PC-3 (cell line): ENCODE data around the gene PSKH1.
"Not testable (repeated sequence)": the region's sequence is repeated elsewhere in the genome, so short reads cannot be mapped to it uniquely, and the experiment has no call there.

ENCODE experiments used
- EZH2 ChIP-seq: fragments of 300-600 bp; sonication (generic); IDR thresholded peaks from one replicate; pipeline ENCODE4 v1.6.1; 2017; ENCODE audit warnings: antibody characterized with exemption, mild to moderate bottlenecking, low read length; ENCODE audit not compliant: unreplicated experiment
- EZH2phosphoT487 ChIP-seq: fragments of 300-600 bp; sonication (generic); IDR thresholded peaks from 2 replicates; pipeline ENCODE4 v1.6.1; 2018; ENCODE audit warnings: mild to moderate bottlenecking, antibody characterized with exemption, low read length, borderline replicate concordance
- TF ChIP-seq, protein P1 (sequence below): fragments of 300-600 bp; sonication (generic); conservative IDR thresholded peaks from 2 replicates; pipeline ENCODE4 v1.5.1; 2017; ENCODE audit warnings: antibody characterized with exemption, low read depth, mild to moderate bottlenecking, low read length

DNA sequence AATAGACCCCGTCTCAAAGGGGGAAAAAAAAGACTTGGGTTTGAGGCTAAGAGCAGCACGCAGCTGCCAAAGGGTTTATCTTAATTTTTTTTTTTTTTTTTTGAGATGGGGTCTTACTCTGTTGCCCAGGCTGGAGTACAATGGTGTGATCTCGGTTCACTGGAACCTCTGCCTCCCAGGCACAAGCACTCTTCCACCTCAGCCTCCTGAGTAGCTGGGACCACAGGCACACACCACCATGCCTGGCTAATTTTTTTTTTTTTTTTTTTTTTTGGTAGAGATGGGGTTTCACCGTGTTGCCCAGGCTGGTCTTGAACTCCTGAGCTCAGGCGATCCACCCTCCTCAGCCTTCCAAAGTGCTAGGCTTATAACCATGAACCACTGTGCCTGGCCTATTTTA is 44.7 kb downstream of the PSKH1 start:
- TF ChIP-seq, protein P1, sequence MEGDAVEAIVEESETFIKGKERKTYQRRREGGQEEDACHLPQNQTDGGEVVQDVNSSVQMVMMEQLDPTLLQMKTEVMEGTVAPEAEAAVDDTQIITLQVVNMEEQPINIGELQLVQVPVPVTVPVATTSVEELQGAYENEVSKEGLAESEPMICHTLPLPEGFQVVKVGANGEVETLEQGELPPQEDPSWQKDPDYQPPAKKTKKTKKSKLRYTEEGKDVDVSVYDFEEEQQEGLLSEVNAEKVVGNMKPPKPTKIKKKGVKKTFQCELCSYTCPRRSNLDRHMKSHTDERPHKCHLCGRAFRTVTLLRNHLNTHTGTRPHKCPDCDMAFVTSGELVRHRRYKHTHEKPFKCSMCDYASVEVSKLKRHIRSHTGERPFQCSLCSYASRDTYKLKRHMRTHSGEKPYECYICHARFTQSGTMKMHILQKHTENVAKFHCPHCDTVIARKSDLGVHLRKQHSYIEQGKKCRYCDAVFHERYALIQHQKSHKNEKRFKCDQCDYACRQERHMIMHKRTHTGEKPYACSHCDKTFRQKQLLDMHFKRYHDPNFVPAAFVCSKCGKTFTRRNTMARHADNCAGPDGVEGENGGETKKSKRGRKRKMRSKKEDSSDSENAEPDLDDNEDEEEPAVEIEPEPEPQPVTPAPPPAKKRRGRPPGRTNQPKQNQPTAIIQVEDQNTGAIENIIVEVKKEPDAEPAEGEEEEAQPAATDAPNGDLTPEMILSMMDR: not testable (repeated sequence)
- TF ChIP-seq EZH2, EZH2phosphoT487: not testable (repeated sequence)
